GM18520 (cell line): Measurements from ENCODE around the gene GADD45A.
"Not testable (repeated sequence)": the region's sequence is repeated elsewhere in the genome, so short reads cannot be mapped to it uniquely, and the experiment has no call there.

ENCODE experiments used
- ATAC-seq: cut with Tn5 transposase; IDR thresholded peaks from one replicate; pipeline ENCODE4 v1.9.1; 2021; ENCODE audit not compliant: unreplicated experiment

Gene GADD45A, protein sequence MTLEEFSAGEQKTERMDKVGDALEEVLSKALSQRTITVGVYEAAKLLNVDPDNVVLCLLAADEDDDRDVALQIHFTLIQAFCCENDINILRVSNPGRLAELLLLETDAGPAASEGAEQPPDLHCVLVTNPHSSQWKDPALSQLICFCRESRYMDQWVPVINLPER

GRCh38 chr1:67685067-67685557, at the start of gene GADD45A:
TSS of gene GADD45A (plus strand) at chr1:67685201. CDS start at chr1:67685495, 294 bp downstream.
- ATAC-seq, result peak; percentile 79

- ATAC-seq, result no peak
Measured at GRCh38 chr1:67636146-67636545, 48.9 kb upstream of the GADD45A start.

DNA sequence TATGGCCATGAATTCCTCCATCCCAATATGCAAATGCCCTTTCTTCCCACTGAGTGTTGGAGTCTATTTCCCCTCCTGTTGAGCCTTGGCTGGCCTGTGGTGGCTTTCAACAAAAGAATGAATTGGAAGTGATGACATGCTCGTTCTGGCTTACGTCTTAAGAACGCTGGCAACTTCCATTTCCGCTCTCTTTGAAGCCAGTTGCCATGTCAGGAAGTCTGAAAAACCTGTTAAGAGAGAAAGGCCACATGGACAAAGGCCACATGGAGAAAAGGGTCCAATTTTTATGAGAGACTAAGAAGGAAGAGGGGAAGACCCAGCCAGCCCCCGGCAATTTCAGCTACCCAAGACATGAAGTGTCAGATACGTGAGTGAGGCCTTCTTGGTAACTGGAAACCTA, 45.6 kb upstream of the GADD45A start:
- no peak for ATAC-seq

DNA sequence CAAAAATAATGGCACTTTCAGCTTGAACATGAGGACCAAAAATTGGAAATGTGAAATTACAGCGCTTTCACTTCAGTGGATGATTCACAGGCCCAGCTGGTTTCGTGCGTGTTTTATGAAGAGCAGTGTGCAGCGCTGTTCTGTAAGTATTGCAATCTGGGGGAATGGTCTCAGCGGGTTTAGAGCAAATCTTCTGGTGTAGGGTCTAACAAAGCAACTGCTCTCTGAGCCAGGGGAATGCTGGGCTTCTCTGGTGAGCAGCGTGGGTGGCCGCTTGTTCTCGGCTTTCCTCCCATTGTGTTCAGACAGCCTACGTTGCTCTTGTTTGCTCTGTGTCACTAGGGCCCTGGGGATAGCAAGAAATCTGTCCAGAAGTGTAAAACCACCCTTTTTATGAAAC, 42.4 kb upstream of the GADD45A start:
- ATAC-seq, result no peak

GRCh38 chr1:67644566-67644965, 40.4 kb upstream of the GADD45A start:
- ATAC-seq, result no peak

- ATAC-seq, result no peak
Measured at GRCh38 chr1:67645495-67646144, 39.4 kb upstream of the GADD45A start.

GRCh38 chr1:67646145-67647035, 38.6 kb upstream of the GADD45A start:
- ATAC-seq, result no peak

DNA sequence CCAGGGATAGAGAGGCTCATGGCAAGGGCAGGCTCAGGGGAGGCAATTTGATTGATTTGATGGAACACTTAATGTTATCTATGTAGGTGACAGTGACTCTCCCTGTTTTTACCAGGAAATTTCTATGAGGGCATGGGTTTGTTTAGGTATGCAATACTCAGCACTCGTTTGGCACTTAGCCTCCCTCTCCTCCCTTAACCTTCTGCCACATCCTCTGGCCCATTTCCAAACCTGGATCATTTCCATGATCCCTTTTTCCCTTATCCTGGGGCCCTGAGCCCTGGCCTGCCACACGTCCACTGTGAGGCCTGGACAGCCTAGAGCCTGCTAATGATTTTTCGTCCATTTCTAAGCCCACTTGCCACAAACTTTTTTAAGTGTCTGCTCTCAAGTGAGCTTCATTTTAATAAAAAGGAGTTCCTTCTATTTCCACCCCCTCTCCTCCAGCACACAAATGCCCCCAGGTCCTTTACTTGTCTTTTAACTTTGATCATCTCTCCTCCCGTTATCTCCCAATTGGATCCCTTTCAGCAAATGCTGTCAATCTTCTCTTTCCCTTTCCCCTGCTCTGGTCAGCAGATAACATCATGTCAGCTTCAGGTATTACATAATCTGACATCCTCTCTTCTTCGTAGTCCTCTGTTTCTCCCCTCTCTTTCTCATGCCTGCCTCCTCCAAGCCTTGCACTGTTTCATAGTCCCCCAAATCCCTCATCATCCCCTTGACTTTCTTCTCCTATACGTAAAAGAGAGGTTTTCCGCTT, 37.8 kb upstream of the GADD45A start:
- ATAC-seq, result no peak

DNA sequence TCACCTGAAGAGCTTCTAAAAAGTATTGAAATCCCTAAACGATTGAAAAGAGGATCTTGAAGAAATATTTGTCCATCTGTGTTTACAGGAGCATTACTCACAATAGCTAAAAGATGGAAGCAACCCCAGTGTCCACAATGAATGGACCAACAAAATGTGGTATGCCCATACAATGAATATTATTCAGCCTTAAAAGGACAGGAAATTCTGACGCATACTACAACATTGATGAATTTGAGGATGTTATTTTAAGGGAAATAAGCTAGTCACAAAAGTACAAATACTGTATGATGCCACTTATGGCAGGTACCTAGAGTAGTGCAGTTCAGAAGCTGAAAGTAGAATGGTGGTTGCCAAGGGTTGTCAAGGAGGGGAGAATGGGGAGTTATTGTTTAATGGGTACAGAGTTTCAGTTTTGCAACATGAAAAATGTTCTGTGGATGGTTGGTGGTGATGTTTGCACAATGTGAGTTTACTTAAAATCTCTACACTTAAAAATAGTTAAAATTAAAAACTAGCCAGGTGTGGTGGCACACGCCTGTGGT, 37.1 kb upstream of the GADD45A start:
- no peak for ATAC-seq

- ATAC-seq, result no peak
Measured at GRCh38 chr1:67648582-67649326, 36.2 kb upstream of the GADD45A start.

DNA sequence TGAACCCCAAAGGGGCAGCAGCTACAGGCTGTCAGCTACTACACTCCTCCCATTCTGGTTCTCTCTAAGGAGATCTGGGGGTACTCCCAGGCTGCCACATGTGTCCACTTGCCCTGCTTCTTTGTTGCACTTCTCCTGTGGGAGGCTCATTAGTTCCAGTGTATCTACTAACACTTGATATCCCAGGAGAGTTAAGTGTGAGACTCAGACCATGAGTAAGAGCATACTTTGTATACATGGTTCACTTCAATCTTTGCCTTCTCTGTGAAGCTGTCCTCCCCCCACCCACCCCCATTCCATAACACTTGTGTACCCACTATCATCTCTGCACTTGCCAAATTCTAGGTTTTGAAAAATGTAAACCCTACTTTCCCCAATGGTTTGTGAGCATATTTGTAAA, 34.9 kb upstream of the GADD45A start:
- no peak for ATAC-seq

DNA sequence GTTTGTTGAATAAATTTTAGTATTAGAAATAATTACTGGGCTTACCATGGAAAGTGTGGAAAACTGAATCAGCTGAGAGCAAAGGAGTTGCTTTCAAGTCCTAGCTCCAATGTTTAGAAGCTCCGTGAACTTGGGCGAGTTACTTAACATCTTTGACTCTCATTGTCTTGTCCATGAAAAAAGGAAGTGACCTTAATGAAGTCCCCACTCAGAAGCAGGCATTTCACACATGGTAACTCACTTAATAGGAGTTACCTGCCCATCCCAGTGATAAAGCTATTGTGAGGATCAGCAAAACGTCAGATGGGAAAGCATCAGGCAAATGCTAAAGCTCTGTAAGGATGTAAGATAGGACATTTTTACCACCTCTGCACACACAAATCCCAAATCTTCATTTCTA, 34.0 kb upstream of the GADD45A start:
- no peak for ATAC-seq

GRCh38 chr1:67652800-67653199, 32.2 kb upstream of the GADD45A start:
- ATAC-seq, result peak; percentile 40

GRCh38 chr1:67653304-67653703, 31.7 kb upstream of the GADD45A start:
- no peak for ATAC-seq

DNA sequence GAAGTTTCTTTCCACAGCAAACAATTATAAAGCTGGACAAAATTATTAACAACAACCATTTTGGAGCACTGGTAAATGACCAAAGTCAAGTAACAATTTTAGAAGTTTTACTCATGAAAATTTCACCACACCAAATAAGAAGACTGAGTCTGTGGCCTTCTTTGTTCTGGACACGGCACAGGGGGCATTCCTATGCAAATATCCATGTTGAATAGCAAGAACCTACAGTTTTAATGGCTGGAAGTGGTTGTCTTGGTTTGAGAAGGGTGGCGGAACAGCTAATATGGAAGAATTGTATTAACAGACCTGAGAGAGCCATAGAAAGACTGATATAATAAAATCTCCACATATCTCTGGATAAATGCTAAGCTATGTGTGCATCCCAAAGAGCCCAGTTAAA, 29.4 kb upstream of the GADD45A start:
- no peak for ATAC-seq

DNA sequence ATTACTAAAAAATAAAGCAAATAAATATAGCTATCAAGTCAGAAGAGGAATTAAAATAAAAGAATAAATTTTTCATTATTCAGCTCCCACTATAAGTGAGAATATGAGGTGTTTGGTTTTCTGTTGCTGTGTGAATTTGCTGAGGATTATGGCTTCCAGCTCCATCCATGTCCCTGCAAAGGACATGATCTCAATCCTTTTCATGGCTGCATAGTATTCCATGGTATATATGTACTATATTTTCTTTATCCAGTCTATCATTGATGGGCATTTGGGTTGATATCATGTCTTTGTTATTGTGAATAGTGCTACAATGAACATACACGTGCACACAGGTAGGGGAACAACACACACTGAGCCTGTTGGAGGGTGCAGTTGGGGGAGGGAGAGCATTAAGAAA, 27.8 kb upstream of the GADD45A start:
- ATAC-seq, result not testable (repeated sequence)

GRCh38 chr1:67659229-67659628, 25.8 kb upstream of the GADD45A start:
- ATAC-seq, result no peak

DNA sequence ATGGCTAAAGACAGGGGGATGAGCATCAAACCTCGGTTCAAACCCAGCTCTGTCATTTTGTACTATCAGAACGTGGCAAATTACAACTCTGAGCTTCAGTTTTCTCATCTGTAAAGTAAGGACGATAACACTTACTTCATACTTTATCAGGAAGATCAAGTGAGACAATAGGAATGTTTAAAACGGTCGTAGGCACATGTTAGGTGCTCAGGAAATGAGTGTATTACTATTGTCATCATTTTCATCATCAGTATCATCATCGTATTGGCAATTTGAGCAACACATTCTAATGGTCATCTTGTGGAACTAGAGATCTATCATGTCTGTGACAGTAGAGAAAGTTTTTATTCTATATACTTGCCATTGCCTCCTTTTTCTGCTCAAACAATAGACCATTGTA, 22.1 kb upstream of the GADD45A start:
- ATAC-seq, result no peak

- ATAC-seq, result no peak
Measured at GRCh38 chr1:67664048-67664447, 21.0 kb upstream of the GADD45A start.

DNA sequence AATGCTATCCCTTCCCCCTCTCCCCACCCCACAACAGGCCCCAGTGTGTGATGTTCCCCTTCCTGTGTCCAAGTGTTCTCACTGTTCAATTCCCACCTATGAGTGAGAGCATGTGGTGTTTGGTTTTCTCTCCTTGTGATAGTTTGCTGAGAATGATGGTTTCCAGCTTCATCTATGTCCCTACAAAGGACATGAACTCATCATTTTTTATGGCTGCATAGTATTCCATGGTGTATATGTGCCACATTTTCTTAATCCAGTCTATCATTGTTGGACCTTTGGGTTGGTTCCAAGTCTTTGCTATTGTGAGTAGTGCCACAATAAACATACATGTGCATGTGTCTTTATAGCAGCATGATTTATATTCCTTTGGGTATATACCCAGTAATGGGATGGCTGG, 19.7 kb upstream of the GADD45A start:
- ATAC-seq, result not testable (repeated sequence)
